ENCODE results near the gene TSPY1.
"Not testable (repeated sequence)": the region's sequence is repeated elsewhere in the genome, so short reads cannot be mapped to it uniquely, and the experiment has no call there.

The TSPY1 gene

DNA sequence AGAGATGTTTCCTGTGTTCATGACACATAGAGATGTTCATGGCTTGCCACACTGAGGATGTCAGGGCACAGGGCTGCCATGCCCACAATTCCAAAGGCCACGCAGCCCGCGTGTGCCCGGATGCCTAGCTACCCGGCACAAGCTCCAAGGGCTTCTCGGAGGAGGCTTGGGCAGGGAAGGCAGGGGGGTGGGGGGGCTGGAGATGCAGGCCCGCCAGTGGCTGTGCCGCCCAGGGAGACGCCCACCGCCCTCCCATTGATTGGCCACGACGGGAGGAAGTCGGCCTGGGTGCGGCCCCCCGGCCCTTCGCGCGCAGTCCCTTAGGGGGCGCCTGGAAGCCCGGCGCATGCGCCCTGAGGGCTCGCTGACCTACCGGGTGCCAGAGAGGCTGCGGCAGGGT lies at the start of gene TSPY1:
TSPY1 (plus strand) TSS at position 301 of the 400 bp plus-strand sequence; CDS start at position 347, 46 bp downstream.
- not testable (repeated sequence) for DNase-seq

DNA sequence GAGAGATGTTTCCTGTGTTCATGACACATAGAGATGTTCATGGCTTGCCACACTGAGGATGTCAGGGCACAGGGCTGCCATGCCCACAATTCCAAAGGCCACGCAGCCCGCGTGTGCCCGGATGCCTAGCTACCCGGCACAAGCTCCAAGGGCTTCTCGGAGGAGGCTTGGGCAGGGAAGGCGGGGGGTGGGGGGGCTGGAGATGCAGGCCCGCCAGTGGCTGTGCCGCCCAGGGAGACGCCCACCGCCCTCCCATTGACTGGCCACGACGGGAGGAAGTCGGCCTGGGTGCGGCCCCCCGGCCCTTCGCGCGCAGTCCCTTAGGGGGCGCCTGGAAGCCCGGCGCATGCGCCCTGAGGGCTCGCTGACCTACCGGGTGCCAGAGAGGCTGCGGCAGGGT lies 20.2 kb downstream of the TSPY1 start, which contains the start of gene TSPY9:
TSPY9 (plus strand) TSS at position 301 of the 400 bp plus-strand sequence; CDS start at position 347, 46 bp downstream.
- not testable (repeated sequence) for DNase-seq

GRCh38 chrY:9504396-9504795 lies 37.6 kb downstream of the TSPY1 start:
- DNase-seq = not testable (repeated sequence)

GRCh38 chrY:9516287-9516686 lies 49.5 kb downstream of the TSPY1 start:
- not testable (repeated sequence) for DNase-seq
